B cell (primary cell): Measurements from ENCODE around the gene EPAS1. TPM values are rescaled to one million over a fixed set of nuclear protein-coding genes. Genes with fewer than 3 reads are reported as not detected.

Source experiments
- ATAC-seq: fragments of 200-7000 bp; cut with Tn5 transposase; one replicate; pipeline ENCODE4 v1.10.0; 2021; ENCODE audit warnings: low read depth, mild to moderate bottlenecking, moderate number of reproducible peaks, moderate library complexity
- CTCF ChIA-PET: fragments of 350-600 bp; sonication (Branson Sonifier 250); formaldehyde crosslinking; loops from one replicate; lab custom pipeline; 2021; ENCODE audit warnings: antibody characterized with exemption, inconsistent platforms; lab: Charles Lee
- POLR2A ChIA-PET: fragments of 350-600 bp; sonication (Branson Sonifier 250); formaldehyde crosslinking; loops from one replicate; lab custom pipeline; 2021; ENCODE audit warnings: antibody characterized with exemption; lab: Charles Lee
- DNase-seq: peaks from one replicate; pipeline ENCODE4 v3.0.0; 2013
- H2AFZ ChIP-seq: 2 replicates; pipeline ENCODE4 v1.6.1; 2012; ENCODE audit warnings: mild to moderate bottlenecking, low read depth, low read length; ENCODE audit not compliant: insufficient read depth, poor library complexity, severe bottlenecking
- H3K27ac ChIP-seq, 2 donors: 1 replicate in 1 of 2; 2 replicates in 1 of 2; pipeline ENCODE4 v1.5.1; 2012 to 2013; ENCODE audit warnings: low read length in 2 of 2, mild to moderate bottlenecking in 2 of 2, moderate library complexity in 1 of 2
- H3K27me3 ChIP-seq, 4 experiments: fragments of 200-600 bp in 1 of 4; sonication (generic) in 1 of 4; replicated peaks in 1 of 4; 1 replicate in 2 of 4; 2 replicates in 2 of 4; pipeline versions ENCODE4 v1.6.1 to v1.7.0; 2013 to 2016; ENCODE audit warnings: low read length in 3 of 4, mild to moderate bottlenecking in 2 of 4, mixed read lengths in 1 of 4, moderate library complexity in 1 of 4; ENCODE audit not compliant: insufficient read depth in 4 of 4, control insufficient read depth in 3 of 4; ENCODE audit errors: control extremely low read depth in 1 of 4
- H3K36me3 ChIP-seq, 2 experiments: replicated peaks in 1 of 2; 1 replicate in 1 of 2; 2 replicates in 1 of 2; pipeline versions ENCODE4 v1.6.1 to v1.7.1; 2013; ENCODE audit warnings: low read length in 1 of 2; ENCODE audit not compliant: insufficient read depth in 2 of 2, control insufficient read depth in 1 of 2; ENCODE audit errors: control extremely low read depth in 1 of 2, extremely low read depth in 1 of 2
- H3K4me1 ChIP-seq, 2 donors: fragments of 200-600 bp in 1 of 2; sonication (generic) in 1 of 2; 1 replicate in 1 of 2; 2 replicates in 1 of 2; pipeline versions ENCODE4 v1.5.1 to v1.6.1; 2013 to 2017; ENCODE audit warnings: low read length in 2 of 2; ENCODE audit not compliant: control insufficient read depth in 2 of 2, insufficient read depth in 2 of 2
- H3K4me2 ChIP-seq: replicated peaks from 2 replicates; pipeline ENCODE3; 2012; ENCODE audit warnings: mild to moderate bottlenecking, low read depth, low read length; ENCODE audit not compliant: poor library complexity, severe bottlenecking
- H3K4me3 ChIP-seq, 5 experiments: fragments of 200-600 bp in 1 of 5; sonication (generic) in 1 of 5; 1 replicate in 3 of 5; 2 replicates in 2 of 5; pipeline versions ENCODE4 v1.5.1 to v1.7.0; 2011 to 2016; ENCODE audit warnings: low read length in 4 of 5, mild to moderate bottlenecking in 4 of 5, low read depth in 2 of 5, control low read depth in 1 of 5, moderate library complexity in 1 of 5; ENCODE audit not compliant: insufficient read depth in 1 of 5; ENCODE audit errors: control extremely low read depth in 1 of 5, extremely low read depth in 1 of 5
- H3K79me2 ChIP-seq: fragments of 200-600 bp; sonication (generic); one replicate; pipeline ENCODE4 v1.6.0; 2016; ENCODE audit warnings: low read length; ENCODE audit not compliant: control insufficient read depth, insufficient read depth
- H3K9ac ChIP-seq: fragments of 200-600 bp; sonication (generic); 2 replicates; pipeline ENCODE4 v1.6.1; 2017; ENCODE audit warnings: mild to moderate bottlenecking, low read length, moderate library complexity
- H3K9me3 ChIP-seq, 3 donors: one replicate each; pipeline versions ENCODE4 v1.6.1 to v1.7.1; 2013; ENCODE audit warnings: low read length in 2 of 3; ENCODE audit not compliant: control insufficient read depth in 2 of 3, insufficient read depth in 1 of 3; ENCODE audit errors: control extremely low read depth in 1 of 3
- H4K20me1 ChIP-seq: 2 replicates; pipeline ENCODE4 v1.6.0; 2012; ENCODE audit warnings: mild to moderate bottlenecking, low read length; ENCODE audit not compliant: insufficient read depth, control insufficient read depth, poor library complexity, severe bottlenecking
- H3K27ac Mint-ChIP-seq: one replicate; pipeline ENCODE4 v1.8.0; 2021; ENCODE audit warnings: mixed read lengths
- H3K27me3 Mint-ChIP-seq: one replicate; pipeline ENCODE4 v1.8.0; 2021; ENCODE audit warnings: mixed read lengths
- H3K4me1 Mint-ChIP-seq: one replicate; pipeline ENCODE4 v1.8.0; 2021; ENCODE audit warnings: mixed read lengths
- H3K4me3 Mint-ChIP-seq: one replicate; pipeline ENCODE4 v1.8.0; 2021; ENCODE audit warnings: mixed read lengths
- H3K9me3 Mint-ChIP-seq: one replicate; pipeline ENCODE4 v1.8.0; 2022; ENCODE audit warnings: mixed read lengths; ENCODE audit not compliant: insufficient read depth
- CTCF ChIP-seq: fragments of 200-600 bp; IDR thresholded peaks from one replicate; pipeline ENCODE4 v1.8.0; 2022; ENCODE audit warnings: antibody characterized with exemption, mild to moderate bottlenecking
- EZH2 ChIP-seq: IDR thresholded peaks from 2 replicates; pipeline ENCODE4 v1.6.1; 2012; ENCODE audit warnings: borderline replicate concordance, low read depth, mild to moderate bottlenecking, moderate library complexity, low read length; ENCODE audit not compliant: insufficient read depth, poor library complexity, severe bottlenecking
- WGBS: methylation state at CpG from one replicate; pipeline ENCODE4 v1.1.5; 2013; ENCODE audit warnings: missing lambda C conversion rate; ENCODE audit not compliant: insufficient coverage; 5-methylcytosine and 5-hydroxymethylcytosine counted together
- intact Hi-C: fragments of 100-400 bp; cut with micrococcal nuclease; formaldehyde crosslinking; loops from one replicate; pipeline ENCODE4 v1.10.0; 2022
- polyA plus RNA-seq: library from polyadenylated mRNA; depleted of rRNA; stranded (reverse); fragments of >200 nt; gene quantifications from 2 replicates; pipeline ENCODE4 v1.2.3, GENCODE V29; 2012
- total RNA-seq, 2 donors: library from RNA; stranded (reverse); fragments of 120-200 nt in 1 of 2; gene quantifications; 1 replicate in 1 of 2; 2 replicates in 1 of 2; pipeline versions ENCODE4 v1.2.3 to v1.2.4, GENCODE V29; 2013 to 2022

The EPAS1 gene
- total and polyA plus RNA-seq, 2 donors (not counting 1 experiment from before 2014, with no cell fraction given): 0.06 to 0.37 TPM

GRCh38 chr2:46258937-46259776 is 38.0 kb upstream of the EPAS1 start:
- Mint-ChIP-seq H3K4me1 (no peaks in the 10 kb centered on the region), H3K27me3 (peaks cover 23% of the 10 kb centered on the region), H3K27ac (no peak overlapping the region), H3K4me3 (no peak overlapping the region), H3K9me3 (no peaks in the 10 kb centered on the region)
- 88% methylated on average over 4 of the region's 5 CpGs for WGBS
- ATAC-seq (no peak), DNase-seq (no peak)
- no peak overlapping the region for H3K4me3 ChIP-seq
- POLR2A ChIA-PET: no interaction called here
- H3K36me3 ChIP-seq: no peaks in the 10 kb centered on the region
- intact Hi-C loops: no loop called here
- H3K27ac ChIP-seq: no peak overlapping the region
- TF ChIP-seq CTCF (no peak), EZH2 (no peak)
- no peaks in the 10 kb centered on the region for H3K79me2 ChIP-seq
- no peaks in the 10 kb centered on the region for H3K27me3 ChIP-seq
- CTCF ChIA-PET: no interaction called here
- H3K9me3 ChIP-seq: no peaks in the 10 kb centered on the region
- no peaks in the 10 kb centered on the region for H4K20me1 ChIP-seq
- H3K4me2 ChIP-seq: no peak overlapping the region
- no peaks in the 10 kb centered on the region for H3K4me1 ChIP-seq
- H2AFZ ChIP-seq: no peak overlapping the region
- no peak overlapping the region for H3K9ac ChIP-seq

- no peak for TF ChIP-seq CTCF
- TF ChIP-seq EZH2: no peak
- intact Hi-C loops: no loop called here
- H3K27ac ChIP-seq: no peak overlapping the region
- POLR2A ChIA-PET: no interaction called here
- no peaks in the 10 kb centered on the region for H3K4me1 ChIP-seq
- Mint-ChIP-seq H3K9me3 (no peaks in the 10 kb centered on the region), H3K4me3 (no peak overlapping the region), H3K27ac (no peak overlapping the region), H3K4me1 (no peaks in the 10 kb centered on the region), H3K27me3 (peaks cover 27% of the 10 kb centered on the region)
- no peak overlapping the region for H2AFZ ChIP-seq
- H3K4me2 ChIP-seq: no peak overlapping the region
- no peak overlapping the region for H3K9ac ChIP-seq
- WGBS: no CpG with 5 or more reads among the region's 1 CpG
- DNase-seq (no peak), ATAC-seq (no peak)
- CTCF ChIA-PET: no interaction called here
- H3K27me3 ChIP-seq: no peaks in the 10 kb centered on the region
- no peaks in the 10 kb centered on the region for H3K79me2 ChIP-seq
- no peak overlapping the region for H3K4me3 ChIP-seq
- no peaks in the 10 kb centered on the region for H3K9me3 ChIP-seq
- no peaks in the 10 kb centered on the region for H4K20me1 ChIP-seq
- H3K36me3 ChIP-seq: no peaks in the 10 kb centered on the region
Observed at GRCh38 chr2:46259777-46260168, 37.4 kb upstream of the EPAS1 start.
